Calu3 (cell line): ENCODE data around the gene NRCAM. TPM values are rescaled to one million over a fixed set of nuclear protein-coding genes. Genes with fewer than 3 reads are reported as not detected.

ENCODE experiments used
- BruUV-seq: library from RNA; stranded (reverse); fragments of 400-500 nt; replicated peaks from 2 replicates; lab custom pipeline; 2021; lab: Mats Ljungman, UMichigan
- CTCF ChIA-PET: fragments of 300-600 bp; sonication (Branson Sonifier 250); formaldehyde crosslinking; loops from one replicate; lab custom pipeline; 2022; ENCODE audit warnings: antibody characterized with exemption; lab: Charles Lee
- DNase-seq: peaks from one replicate; pipeline ENCODE4 v3.0.0; 2022
- H3K27ac Mint-ChIP-seq: one replicate; pipeline ENCODE4 v1.8.0; 2022; ENCODE audit warnings: mixed read lengths; ENCODE audit not compliant: unreplicated experiment
- H3K27me3 Mint-ChIP-seq: one replicate; pipeline ENCODE4 v1.8.0; 2022; ENCODE audit warnings: mixed read lengths; ENCODE audit not compliant: unreplicated experiment
- H3K36me3 Mint-ChIP-seq: one replicate; pipeline ENCODE4 v1.8.0; 2022; ENCODE audit warnings: mild to moderate bottlenecking, moderate library complexity, mixed read lengths; ENCODE audit not compliant: insufficient read depth, unreplicated experiment
- H3K4me1 Mint-ChIP-seq: one replicate; pipeline ENCODE4 v1.8.0; 2022; ENCODE audit warnings: mild to moderate bottlenecking, low read depth, mixed read lengths; ENCODE audit not compliant: unreplicated experiment
- H3K4me3 Mint-ChIP-seq: one replicate; pipeline ENCODE4 v1.8.0; 2022; ENCODE audit warnings: mild to moderate bottlenecking, low read depth, moderate library complexity, mixed read lengths; ENCODE audit not compliant: unreplicated experiment
- H3K9me3 Mint-ChIP-seq: one replicate; pipeline ENCODE4 v1.8.0; 2022; ENCODE audit warnings: low read depth, mixed read lengths; ENCODE audit not compliant: unreplicated experiment
- CTCF ChIP-seq: fragments of 200-600 bp; IDR thresholded peaks from one replicate; pipeline ENCODE4 v1.8.0; 2022; ENCODE audit warnings: antibody characterized with exemption; ENCODE audit not compliant: unreplicated experiment
- intact Hi-C: fragments of 100-400 bp; cut with micrococcal nuclease; formaldehyde crosslinking; loops from one replicate; pipeline ENCODE4 v1.10.0; 2022; ENCODE audit not compliant: unreplicated experiment
- total RNA-seq: library from RNA; stranded (reverse); gene quantifications from 2 replicates; pipeline ENCODE4 v1.2.3, GENCODE V29; 2022

The NRCAM gene
- total RNA-seq, 1 experiment from 2014 or later = 15.0 TPM

DNA sequence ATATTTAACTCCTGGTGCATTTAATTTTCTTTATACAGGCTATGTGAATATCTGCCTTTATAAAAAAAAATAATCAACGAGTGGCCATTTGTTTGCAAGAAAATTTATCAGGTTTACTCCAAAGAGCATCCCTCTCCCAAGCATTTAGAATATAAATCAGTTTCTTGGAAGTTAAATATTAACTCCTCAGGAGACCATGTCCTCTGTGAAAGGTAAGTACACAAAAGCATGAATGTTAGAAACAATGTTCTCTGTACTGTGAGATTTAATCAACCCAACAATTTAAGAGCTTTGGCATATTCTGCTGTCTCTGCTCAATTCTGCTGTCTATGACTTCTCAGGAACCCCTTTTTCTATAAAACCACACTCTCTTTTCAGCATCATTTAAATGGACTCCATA is 206.8 kb downstream of the NRCAM start:
- CTCF ChIA-PET = interaction anchor here (0.7 kb wide), 1 partner anchor 79 kb away, joined by 4 read pairs; no protein-coding TSS in a partner anchor
- no TSS peak for BruUV-seq
- Mint-ChIP-seq H3K9me3 (no peaks in the 10 kb centered on the region), H3K4me3 (no peak overlapping the region), H3K36me3 (no peaks in the 10 kb centered on the region), H3K27ac (no peak overlapping the region), H3K27me3 (no peaks in the 10 kb centered on the region), H3K4me1 (peaks cover 52% of the 10 kb centered on the region)
- no peak for TF ChIP-seq CTCF
- no peak for DNase-seq
- intact Hi-C loops = no loop called here

DNA sequence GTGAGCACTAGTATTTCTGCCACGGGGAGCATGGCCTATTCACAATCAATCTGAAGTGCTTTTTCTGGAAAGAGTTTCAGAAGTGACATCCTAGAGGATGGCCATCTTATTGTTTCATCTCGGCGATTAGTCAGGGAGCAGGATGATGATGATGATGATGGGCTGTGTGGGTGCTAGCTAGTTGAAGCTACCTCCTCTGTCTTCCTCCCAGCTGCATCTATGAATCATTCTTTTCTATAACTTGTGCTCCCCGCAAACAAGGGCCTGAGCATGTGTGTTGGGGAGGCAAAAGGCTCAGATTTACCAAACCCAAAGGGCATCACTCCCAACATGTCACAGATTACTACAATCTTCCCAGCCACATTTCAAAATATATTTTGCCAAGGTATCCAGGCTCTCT is 207.4 kb downstream of the NRCAM start:
- no peak overlapping the region for H3K27ac Mint-ChIP-seq
- no peak overlapping the region for H3K4me3 Mint-ChIP-seq
- no TSS peak for BruUV-seq
- peaks cover 56% of the 10 kb centered on the region for H3K4me1 Mint-ChIP-seq
- H3K36me3 Mint-ChIP-seq = no peaks in the 10 kb centered on the region
- no peak for DNase-seq
- H3K9me3 Mint-ChIP-seq = no peaks in the 10 kb centered on the region
- CTCF ChIA-PET = no interaction called here
- TF ChIP-seq CTCF = no peak
- no peaks in the 10 kb centered on the region for H3K27me3 Mint-ChIP-seq
- intact Hi-C loops = no loop called here

GRCh38 chr7:108248418-108248817 is 207.8 kb downstream of the NRCAM start:
- no TSS peak for BruUV-seq
- Mint-ChIP-seq H3K36me3 (no peaks in the 10 kb centered on the region), H3K4me1 (peaks cover 54% of the 10 kb centered on the region), H3K4me3 (no peak overlapping the region), H3K27me3 (no peaks in the 10 kb centered on the region), H3K9me3 (no peaks in the 10 kb centered on the region), H3K27ac (no peak overlapping the region)
- intact Hi-C loops = no loop called here
- CTCF ChIA-PET = no interaction called here
- no peak for DNase-seq
- TF ChIP-seq CTCF = no peak

DNA sequence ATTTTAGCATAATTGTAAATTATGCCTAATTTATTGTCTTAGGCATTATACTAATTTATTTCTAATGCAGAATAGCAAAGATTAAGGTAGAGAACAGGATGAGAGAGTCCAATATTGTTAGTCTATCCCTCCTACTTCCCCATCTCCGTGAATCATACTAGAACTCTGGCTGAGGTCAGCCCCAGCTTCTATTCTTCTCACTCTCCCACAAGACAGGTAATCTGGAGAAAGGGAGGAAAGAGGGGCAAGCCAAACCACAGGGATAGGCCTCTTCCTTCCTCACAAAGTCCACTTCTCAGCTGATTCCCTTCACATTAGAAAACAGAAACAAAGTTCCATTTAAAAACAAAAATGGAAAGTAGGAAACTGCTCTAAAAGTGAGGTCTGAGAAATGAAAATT is 208.6 kb downstream of the NRCAM start:
- Mint-ChIP-seq H3K9me3 (no peaks in the 10 kb centered on the region), H3K4me1 (peaks cover 47% of the 10 kb centered on the region), H3K36me3 (no peaks in the 10 kb centered on the region), H3K4me3 (no peak overlapping the region), H3K27ac (no peak overlapping the region), H3K27me3 (no peaks in the 10 kb centered on the region)
- DNase-seq = no peak
- intact Hi-C loops = no loop called here
- no peak for TF ChIP-seq CTCF
- CTCF ChIA-PET = no interaction called here
- BruUV-seq = no TSS peak
